Omental fat pad (tissue), 4 donors: ENCODE results near the gene ABCC3. TPM values are rescaled to one million over a fixed set of nuclear protein-coding genes. Genes with fewer than 3 reads are reported as not detected.

Source experiments
- ATAC-seq: fragments of 150-250 bp; one replicate; pipeline ENCODE4 v1.9.1; 2016; ENCODE audit warnings: mild to moderate bottlenecking, moderate library complexity; ENCODE audit not compliant: low FRiP score
- DNase-seq: peaks from one replicate; pipeline ENCODE4 v3.0.0-alpha.2; 2019; ENCODE audit warnings: low spot score
- CTCF ChIP-seq, 3 donors: fragments of 450-650 bp; IDR thresholded peaks; one replicate each; pipeline ENCODE4 v1.5.1; 2016 to 2017; ENCODE audit warnings: antibody characterized with exemption in 3 of 3, mild to moderate bottlenecking in 3 of 3, moderate library complexity in 2 of 3
- total RNA-seq, 4 donors: library from RNA; depleted of rRNA; stranded (reverse); fragments of >200 nt; gene quantifications; one replicate each; pipeline ENCODE4 v1.1.0, GENCODE V29; 2016

ABCC3 gene
- total RNA-seq, 4 donors from 2014 or later = 2.8 to 19.9 (median 11.1) TPM

- DNase-seq = no peak
- no peak for ATAC-seq
- TF ChIP-seq CTCF (IDR thresholded peaks at IDR 0.05) = no peak
Observed at GRCh38 chr17:50690887-50691549, 56.3 kb downstream of the ABCC3 start.

- ATAC-seq (no peak), DNase-seq (no peak)
- no peak for TF ChIP-seq CTCF (IDR thresholded peaks at IDR 0.05)
Observed at GRCh38 chr17:50691550-50692447, 57.1 kb downstream of the ABCC3 start.

- ATAC-seq (no peak), DNase-seq (no peak)
- no peak for TF ChIP-seq CTCF (IDR thresholded peaks at IDR 0.05)
Observed at GRCh38 chr17:50692448-50693035, 57.9 kb downstream of the ABCC3 start.

GRCh38 chr17:50693036-50693682 lies 58.5 kb downstream of the ABCC3 start:
- DNase-seq = no peak
- no peak for ATAC-seq
- no peak for TF ChIP-seq CTCF (IDR thresholded peaks at IDR 0.05)

- TF ChIP-seq CTCF (IDR thresholded peaks at IDR 0.05) = no peak
- DNase-seq (no peak), ATAC-seq (no peak)
Observed at GRCh38 chr17:50696365-50696879, 61.7 kb downstream of the ABCC3 start.

- ATAC-seq = no peak
Observed at GRCh38 chr17:50697062-50697461, 62.4 kb downstream of the ABCC3 start.

More at GRCh38 chr17:50697062-50697461, 62.4 kb downstream of the ABCC3 start:
- DNase-seq = no peak
- no peak for TF ChIP-seq CTCF (IDR thresholded peaks at IDR 0.05)
